ENCODE results near the gene CELSR1.

DNA sequence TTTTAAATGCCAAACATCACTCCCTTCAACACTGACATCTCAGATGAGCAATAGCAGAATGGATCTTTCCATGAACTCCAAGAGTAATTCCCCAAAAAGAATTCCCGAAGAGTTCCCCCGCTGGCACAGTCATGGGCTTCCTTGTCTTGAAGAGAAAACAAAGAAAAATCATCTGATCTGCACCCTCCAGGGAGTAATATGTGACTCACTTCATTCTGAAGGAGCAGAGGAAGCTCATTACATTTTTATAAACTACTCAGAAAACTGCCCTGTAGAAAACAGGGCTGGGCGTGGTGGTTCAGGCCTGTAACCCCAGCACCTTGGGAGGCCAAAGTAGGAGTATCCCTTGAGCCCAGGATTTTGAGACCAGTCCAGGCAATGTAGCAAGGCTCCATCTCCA is 35.7 kb downstream of the CELSR1 start:
- TF ChIP-seq, protein P1, sequence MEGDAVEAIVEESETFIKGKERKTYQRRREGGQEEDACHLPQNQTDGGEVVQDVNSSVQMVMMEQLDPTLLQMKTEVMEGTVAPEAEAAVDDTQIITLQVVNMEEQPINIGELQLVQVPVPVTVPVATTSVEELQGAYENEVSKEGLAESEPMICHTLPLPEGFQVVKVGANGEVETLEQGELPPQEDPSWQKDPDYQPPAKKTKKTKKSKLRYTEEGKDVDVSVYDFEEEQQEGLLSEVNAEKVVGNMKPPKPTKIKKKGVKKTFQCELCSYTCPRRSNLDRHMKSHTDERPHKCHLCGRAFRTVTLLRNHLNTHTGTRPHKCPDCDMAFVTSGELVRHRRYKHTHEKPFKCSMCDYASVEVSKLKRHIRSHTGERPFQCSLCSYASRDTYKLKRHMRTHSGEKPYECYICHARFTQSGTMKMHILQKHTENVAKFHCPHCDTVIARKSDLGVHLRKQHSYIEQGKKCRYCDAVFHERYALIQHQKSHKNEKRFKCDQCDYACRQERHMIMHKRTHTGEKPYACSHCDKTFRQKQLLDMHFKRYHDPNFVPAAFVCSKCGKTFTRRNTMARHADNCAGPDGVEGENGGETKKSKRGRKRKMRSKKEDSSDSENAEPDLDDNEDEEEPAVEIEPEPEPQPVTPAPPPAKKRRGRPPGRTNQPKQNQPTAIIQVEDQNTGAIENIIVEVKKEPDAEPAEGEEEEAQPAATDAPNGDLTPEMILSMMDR (IDR thresholded peaks at IDR 0.05), result no peak
- TF ChIP-seq POLR2A (IDR thresholded peaks at IDR 0.05), result no peak

All from lower leg skin (tissue), 3 donors.